HEK293 (cell line): ENCODE data around the gene ATP5ME.
A peak's percentile ranks its signal among the peaks of the same experiment; 100 is the strongest.

Experiments used
- CTCF ChIA-PET: fragments of 350-600 bp; formaldehyde crosslinking; extraction: SDS; loops from one replicate; lab custom pipeline; 2021; ENCODE audit warnings: antibody characterized with exemption; lab: Yijun Ruan, JAX
- POLR2A ChIA-PET: fragments of 300-600 bp; formaldehyde crosslinking; extraction: SDS; loops from one replicate; lab custom pipeline; 2020; ENCODE audit warnings: antibody characterized with exemption, inconsistent platforms; lab: Yijun Ruan, JAX
- H3K27ac ChIP-seq: fragments of 200-500 bp; sonication (Bioruptor generic); 2 replicates; pipeline ENCODE4 v1.5.1; 2014; ENCODE audit warnings: low read depth, low read length, control low read depth, inconsistent platforms; ENCODE audit errors: extremely low read depth
- H3K36me3 ChIP-seq, 2 experiments: fragments of 200-500 bp in 1 of 2; sonication (Bioruptor generic) in 1 of 2; 1 replicate in 1 of 2; 2 replicates in 1 of 2; pipeline ENCODE4 v1.5.1; 2014 to 2017; ENCODE audit warnings: inconsistent platforms in 2 of 2, low read length in 2 of 2; ENCODE audit not compliant: control insufficient read depth in 2 of 2, insufficient read depth in 1 of 2
- H3K4me1 ChIP-seq: fragments of 200-500 bp; sonication (Bioruptor generic); 2 replicates; pipeline ENCODE4 v1.5.1; 2014; ENCODE audit warnings: mild to moderate bottlenecking, low read length, inconsistent platforms; ENCODE audit not compliant: control insufficient read depth, insufficient read depth
- H3K4me3 ChIP-seq: 2 replicates; pipeline ENCODE4 v1.5.1; 2011; ENCODE audit warnings: low read depth, mild to moderate bottlenecking, control low read depth, low read length, moderate library complexity
- H3K9me3 ChIP-seq: fragments of 200-500 bp; sonication (Bioruptor generic); 2 replicates; pipeline ENCODE4 v1.5.1; 2014; ENCODE audit warnings: low read depth, low read length, inconsistent platforms; ENCODE audit not compliant: control insufficient read depth, insufficient read depth
- BCL11A ChIP-seq: fragments of 450-650 bp; formaldehyde crosslinking; IDR thresholded peaks from 2 replicates; pipeline ENCODE4 v1.5.1; 2016; ENCODE audit warnings: low read depth, missing biosample characterization, missing genetic modification characterization
- PRDM10 ChIP-seq: fragments of 450-650 bp; formaldehyde crosslinking; IDR thresholded peaks from 2 replicates; pipeline ENCODE4 v1.5.1; 2016; ENCODE audit warnings: missing biosample characterization, missing genetic modification characterization
- SCRT2 ChIP-seq: fragments of 450-650 bp; formaldehyde crosslinking; IDR thresholded peaks from 2 replicates; pipeline ENCODE4 v1.5.1; 2016; ENCODE audit warnings: missing biosample characterization, missing genetic modification characterization
- SP3 ChIP-seq: fragments of 450-650 bp; formaldehyde crosslinking; IDR thresholded peaks from 2 replicates; pipeline ENCODE4 v1.5.1; 2016; ENCODE audit warnings: missing biosample characterization, missing genetic modification characterization
- ZEB2 ChIP-seq: fragments of 450-650 bp; formaldehyde crosslinking; IDR thresholded peaks from 2 replicates; pipeline ENCODE4 v1.5.1; 2016; ENCODE audit warnings: missing biosample characterization, missing genetic modification characterization
- ZIC2 ChIP-seq: fragments of 450-650 bp; formaldehyde crosslinking; IDR thresholded peaks from 2 replicates; pipeline ENCODE4 v1.5.1; 2016; ENCODE audit warnings: missing biosample characterization, missing genetic modification characterization
- ZNF23 ChIP-seq: fragments of 450-650 bp; formaldehyde crosslinking; IDR thresholded peaks from 2 replicates; pipeline ENCODE4 v1.5.1; 2016; ENCODE audit warnings: missing biosample characterization, missing genetic modification characterization, borderline replicate concordance
- ZNF768 ChIP-seq: fragments of 450-650 bp; formaldehyde crosslinking; IDR thresholded peaks from 2 replicates; pipeline ENCODE4 v1.5.1; 2018; ENCODE audit warnings: missing biosample characterization, mild to moderate bottlenecking, missing genetic modification characterization
- ZXDB ChIP-seq: fragments of 450-650 bp; formaldehyde crosslinking; IDR thresholded peaks from 2 replicates; pipeline ENCODE4 v1.5.1; 2016; ENCODE audit warnings: missing biosample characterization, missing genetic modification characterization
- TF ChIP-seq, protein P1 (sequence below): fragments of 450-650 bp; formaldehyde crosslinking; IDR thresholded peaks from 2 replicates; pipeline ENCODE4 v1.5.1; 2016; ENCODE audit warnings: missing biosample characterization, missing genetic modification characterization

ATP5ME gene

GRCh38 chr4:624705-625590, 49.1 kb downstream of the ATP5ME start, which contains the start of gene PDE6B:
Gene PDE6B (plus strand): TSS chr4:625573. CDS start chr4:625627, 54 bp downstream.
- no peaks in the 10 kb centered on the region for H3K9me3 ChIP-seq
- CTCF ChIA-PET, result interaction anchor here (0.6 kb wide), 1 partner anchor 18 kb away, joined by 7 read pairs; no protein-coding TSS in a partner anchor
- TF ChIP-seq ZNF23 (no peak), SCRT2 (tag by site-specific recombination) (0 out of 2 replicates have a peak, but pooled peaks have one; percentile 28), ZIC2 (tag by site-specific recombination) (peak; percentile 26; the same call in 1 of the 2 replicates), ZXDB (tag by site-specific recombination) (no peak), PRDM10 (no peak)
- no peak within 1 kb of the TSS for H3K27ac ChIP-seq
- POLR2A ChIA-PET, result no interaction called here
- H3K4me1 ChIP-seq, result no peaks in the 10 kb centered on the region
- H3K36me3 ChIP-seq, result no peaks in the 10 kb centered on the region
- no peak within 1 kb of the TSS for H3K4me3 ChIP-seq

- ChIA-PET CTCF (no interaction called here), POLR2A (interaction anchor here (0.6 kb wide), 1 partner anchor 37 kb away, joined by 6 read pairs; no protein-coding TSS in a partner anchor)
- Histone ChIP-seq H3K9me3 (no peaks in the 10 kb centered on the region), H3K36me3 (no peaks in the 10 kb centered on the region), H3K4me1 (no peaks in the 10 kb centered on the region), H3K27ac (no peak overlapping the region), H3K4me3 (no peak overlapping the region)
- TF ChIP-seq ZNF768 (tag by site-specific recombination), result no peak
- TF ChIP-seq, protein P1, sequence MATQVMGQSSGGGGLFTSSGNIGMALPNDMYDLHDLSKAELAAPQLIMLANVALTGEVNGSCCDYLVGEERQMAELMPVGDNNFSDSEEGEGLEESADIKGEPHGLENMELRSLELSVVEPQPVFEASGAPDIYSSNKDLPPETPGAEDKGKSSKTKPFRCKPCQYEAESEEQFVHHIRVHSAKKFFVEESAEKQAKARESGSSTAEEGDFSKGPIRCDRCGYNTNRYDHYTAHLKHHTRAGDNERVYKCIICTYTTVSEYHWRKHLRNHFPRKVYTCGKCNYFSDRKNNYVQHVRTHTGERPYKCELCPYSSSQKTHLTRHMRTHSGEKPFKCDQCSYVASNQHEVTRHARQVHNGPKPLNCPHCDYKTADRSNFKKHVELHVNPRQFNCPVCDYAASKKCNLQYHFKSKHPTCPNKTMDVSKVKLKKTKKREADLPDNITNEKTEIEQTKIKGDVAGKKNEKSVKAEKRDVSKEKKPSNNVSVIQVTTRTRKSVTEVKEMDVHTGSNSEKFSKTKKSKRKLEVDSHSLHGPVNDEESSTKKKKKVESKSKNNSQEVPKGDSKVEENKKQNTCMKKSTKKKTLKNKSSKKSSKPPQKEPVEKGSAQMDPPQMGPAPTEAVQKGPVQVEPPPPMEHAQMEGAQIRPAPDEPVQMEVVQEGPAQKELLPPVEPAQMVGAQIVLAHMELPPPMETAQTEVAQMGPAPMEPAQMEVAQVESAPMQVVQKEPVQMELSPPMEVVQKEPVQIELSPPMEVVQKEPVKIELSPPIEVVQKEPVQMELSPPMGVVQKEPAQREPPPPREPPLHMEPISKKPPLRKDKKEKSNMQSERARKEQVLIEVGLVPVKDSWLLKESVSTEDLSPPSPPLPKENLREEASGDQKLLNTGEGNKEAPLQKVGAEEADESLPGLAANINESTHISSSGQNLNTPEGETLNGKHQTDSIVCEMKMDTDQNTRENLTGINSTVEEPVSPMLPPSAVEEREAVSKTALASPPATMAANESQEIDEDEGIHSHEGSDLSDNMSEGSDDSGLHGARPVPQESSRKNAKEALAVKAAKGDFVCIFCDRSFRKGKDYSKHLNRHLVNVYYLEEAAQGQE (tag by site-specific recombination), result no peak
Observed at GRCh38 chr4:623914-624566, 50.0 kb downstream of the ATP5ME start.

- POLR2A ChIA-PET, result interaction anchor here (0.6 kb wide), 1 partner anchor 37 kb away, joined by 6 read pairs; no protein-coding TSS in a partner anchor
Observed at GRCh38 chr4:622996-623913, 50.8 kb downstream of the ATP5ME start.

More at GRCh38 chr4:622996-623913, 50.8 kb downstream of the ATP5ME start:
- no peak overlapping the region for H3K27ac ChIP-seq
- no peaks in the 10 kb centered on the region for H3K9me3 ChIP-seq
- H3K4me3 ChIP-seq, result no peak overlapping the region
- no peaks in the 10 kb centered on the region for H3K36me3 ChIP-seq
- TF ChIP-seq SP3 (tag by site-specific recombination), result no peak
- no peak for TF ChIP-seq BCL11A (tag by site-specific recombination)
- peak; percentile 96 for TF ChIP-seq ZEB2 (tag by site-specific recombination)
- H3K4me1 ChIP-seq, result no peaks in the 10 kb centered on the region
- CTCF ChIA-PET, result no interaction called here
